ENCODE results near the gene CCDC6. TPM values are rescaled to one million over a fixed set of nuclear protein-coding genes. Genes with fewer than 3 reads are reported as not detected.

Gene CCDC6
- total RNA-seq, 1 experiment from 2014 or later, result 50.9 TPM

- peaks cover 99% of the 10 kb centered on the region for H3K79me2 ChIP-seq (ENCODE audit: low read length)
- H3K4me1 ChIP-seq (ENCODE audit: low read length), result peaks cover 37% of the 10 kb centered on the region
Measured at GRCh38 chr10:59867590-59867989, 38.8 kb downstream of the CCDC6 start.

GRCh38 chr10:59865101-59865500, 41.3 kb downstream of the CCDC6 start:
- Histone ChIP-seq H3K9ac (ENCODE audit: low read length) (no peak overlapping the region), H3K4me2 (ENCODE audit: low read depth, low read length, poor library complexity, severe bottlenecking) (no peak overlapping the region), H3K79me2 (ENCODE audit: low read length) (peaks cover 99% of the 10 kb centered on the region), H2AFZ (ENCODE audit: low read length) (no peak overlapping the region), H3K9me3 (ENCODE audit: low read length) (no peaks in the 10 kb centered on the region), H3K4me3 (ENCODE audit: low read length) (no peak overlapping the region), H3K9me2 (replicated peaks; ENCODE audit: insufficient read depth, low read length) (no peaks in the 10 kb centered on the region), H3K27me3 (ENCODE audit: low read length) (no peaks in the 10 kb centered on the region), H3K4me1 (ENCODE audit: low read length) (peaks cover 27% of the 10 kb centered on the region), H4K20me1 (ENCODE audit: insufficient read depth, low read depth, low read length) (peaks cover 10% of the 10 kb centered on the region; the same call in 1 of the 2 replicates), H3K36me3 (ENCODE audit: insufficient read depth, low read length) (peaks cover 4% of the 10 kb centered on the region; the same call in 1 of the 2 replicates), H3K27ac (ENCODE audit: low read length) (no peak overlapping the region)
- DNase-seq, result peak; percentile 73

More at GRCh38 chr10:59867590-59867989, 38.8 kb downstream of the CCDC6 start:
- Histone ChIP-seq H3K4me3 (ENCODE audit: low read length) (no peak overlapping the region), H3K9me3 (ENCODE audit: low read length) (no peaks in the 10 kb centered on the region), H3K9ac (ENCODE audit: low read length) (no peak overlapping the region), H3K27me3 (ENCODE audit: low read length) (no peaks in the 10 kb centered on the region), H3K36me3 (ENCODE audit: insufficient read depth, low read length) (no peaks in the 10 kb centered on the region), H3K4me2 (ENCODE audit: low read depth, low read length, poor library complexity, severe bottlenecking) (no peak overlapping the region), H4K20me1 (ENCODE audit: insufficient read depth, low read depth, low read length) (peaks cover 10% of the 10 kb centered on the region; the same call in 1 of the 2 replicates), H3K9me2 (replicated peaks; ENCODE audit: insufficient read depth, low read length) (no peaks in the 10 kb centered on the region), H2AFZ (ENCODE audit: low read length) (no peak overlapping the region), H3K27ac (ENCODE audit: low read length) (no peak overlapping the region)
- DNase-seq, result no peak

GRCh38 chr10:59864141-59864962, 42.0 kb downstream of the CCDC6 start:
- H4K20me1 ChIP-seq (ENCODE audit: insufficient read depth, low read depth, low read length), result peaks cover 10% of the 10 kb centered on the region; the same call in 1 of the 2 replicates
- H3K9me2 ChIP-seq (replicated peaks; ENCODE audit: insufficient read depth, low read length), result no peaks in the 10 kb centered on the region
- H3K9me3 ChIP-seq (ENCODE audit: low read length), result no peaks in the 10 kb centered on the region
- H3K36me3 ChIP-seq (ENCODE audit: insufficient read depth, low read length), result peaks cover 4% of the 10 kb centered on the region; the same call in 1 of the 2 replicates
- H3K27ac ChIP-seq (ENCODE audit: low read length), result no peak overlapping the region
- no peak overlapping the region for H3K4me2 ChIP-seq (ENCODE audit: low read depth, low read length, poor library complexity, severe bottlenecking)
- H2AFZ ChIP-seq (ENCODE audit: low read length), result no peak overlapping the region
- H3K4me3 ChIP-seq (ENCODE audit: low read length), result no peak overlapping the region
- H3K79me2 ChIP-seq (ENCODE audit: low read length), result peaks cover 99% of the 10 kb centered on the region
- no peaks in the 10 kb centered on the region for H3K27me3 ChIP-seq (ENCODE audit: low read length)
- DNase-seq, result no peak
- no peak overlapping the region for H3K9ac ChIP-seq (ENCODE audit: low read length)
- H3K4me1 ChIP-seq (ENCODE audit: low read length), result peaks cover 25% of the 10 kb centered on the region

- no peak overlapping the region for H2AFZ ChIP-seq (ENCODE audit: low read length)
- H3K4me3 ChIP-seq (ENCODE audit: low read length), result no peak overlapping the region
- DNase-seq, result no peak
- H4K20me1 ChIP-seq (ENCODE audit: insufficient read depth, low read depth, low read length), result no peaks in the 10 kb centered on the region
- no peak overlapping the region for H3K9ac ChIP-seq (ENCODE audit: low read length)
- H3K4me2 ChIP-seq (ENCODE audit: low read depth, low read length, poor library complexity, severe bottlenecking), result no peak overlapping the region
- H3K79me2 ChIP-seq (ENCODE audit: low read length), result peaks cover 100% of the 10 kb centered on the region
- H3K27me3 ChIP-seq (ENCODE audit: low read length), result no peaks in the 10 kb centered on the region
- H3K9me2 ChIP-seq (replicated peaks; ENCODE audit: insufficient read depth, low read length), result no peaks in the 10 kb centered on the region
- H3K4me1 ChIP-seq (ENCODE audit: low read length), result peaks cover 6% of the 10 kb centered on the region
- H3K27ac ChIP-seq (ENCODE audit: low read length), result no peak overlapping the region
- H3K9me3 ChIP-seq (ENCODE audit: low read length), result no peaks in the 10 kb centered on the region
- peaks cover 13% of the 10 kb centered on the region for H3K36me3 ChIP-seq (ENCODE audit: insufficient read depth, low read length)
Measured at GRCh38 chr10:59859570-59859969, 46.8 kb downstream of the CCDC6 start.

- H3K4me1 ChIP-seq (ENCODE audit: low read length), result peaks cover 19% of the 10 kb centered on the region
- no peak overlapping the region for H3K4me3 ChIP-seq (ENCODE audit: low read length)
- no peaks in the 10 kb centered on the region for H3K9me2 ChIP-seq (replicated peaks; ENCODE audit: insufficient read depth, low read length)
- H4K20me1 ChIP-seq (ENCODE audit: insufficient read depth, low read depth, low read length), result no peaks in the 10 kb centered on the region
- no peaks in the 10 kb centered on the region for H3K27me3 ChIP-seq (ENCODE audit: low read length)
- H3K9me3 ChIP-seq (ENCODE audit: low read length), result no peaks in the 10 kb centered on the region
- peaks cover 100% of the 10 kb centered on the region for H3K79me2 ChIP-seq (ENCODE audit: low read length)
- no peak overlapping the region for H3K9ac ChIP-seq (ENCODE audit: low read length)
- no peak overlapping the region for H2AFZ ChIP-seq (ENCODE audit: low read length)
- H3K4me2 ChIP-seq (ENCODE audit: low read depth, low read length, poor library complexity, severe bottlenecking), result no peak overlapping the region
- DNase-seq, result no peak
- no peak overlapping the region for H3K27ac ChIP-seq (ENCODE audit: low read length)
- peaks cover 13% of the 10 kb centered on the region for H3K36me3 ChIP-seq (ENCODE audit: insufficient read depth, low read length)
Measured at GRCh38 chr10:59857921-59858320, 48.4 kb downstream of the CCDC6 start.

GRCh38 chr10:59857049-59857448, 49.3 kb downstream of the CCDC6 start:
- Histone ChIP-seq H3K36me3 (ENCODE audit: insufficient read depth, low read length) (peaks cover 16% of the 10 kb centered on the region), H3K9me2 (replicated peaks; ENCODE audit: insufficient read depth, low read length) (no peaks in the 10 kb centered on the region), H3K9me3 (ENCODE audit: low read length) (no peaks in the 10 kb centered on the region), H3K4me2 (ENCODE audit: low read depth, low read length, poor library complexity, severe bottlenecking) (no peak overlapping the region), H4K20me1 (ENCODE audit: insufficient read depth, low read depth, low read length) (no peaks in the 10 kb centered on the region), H3K9ac (ENCODE audit: low read length) (no peak overlapping the region), H3K4me1 (ENCODE audit: low read length) (peaks cover 28% of the 10 kb centered on the region), H3K4me3 (ENCODE audit: low read length) (no peak overlapping the region), H3K27ac (ENCODE audit: low read length) (no peak overlapping the region), H3K79me2 (ENCODE audit: low read length) (peaks cover 100% of the 10 kb centered on the region), H3K27me3 (ENCODE audit: low read length) (no peaks in the 10 kb centered on the region), H2AFZ (ENCODE audit: low read length) (no peak overlapping the region)
- no peak for DNase-seq

DNA sequence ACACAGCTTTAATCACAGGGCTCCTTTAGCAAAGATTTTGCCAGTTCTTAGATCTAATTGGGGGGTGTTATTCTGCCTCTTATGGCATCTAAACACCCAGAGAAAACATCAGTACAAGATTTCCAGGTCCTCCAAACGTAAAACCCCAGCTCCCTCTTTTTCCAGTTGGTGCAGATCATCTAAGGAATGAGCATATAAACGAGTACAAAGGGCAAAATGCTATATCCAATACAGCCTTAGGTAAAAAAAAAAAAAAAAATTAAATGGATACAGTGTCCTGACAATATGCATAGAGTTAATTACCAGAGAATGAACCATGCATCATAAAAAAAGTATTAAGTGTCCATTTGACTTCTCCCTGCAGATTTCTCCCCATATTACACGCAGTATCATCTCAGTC, 50.3 kb downstream of the CCDC6 start:
- H3K9ac ChIP-seq (ENCODE audit: low read length), result no peak overlapping the region
- peaks cover 28% of the 10 kb centered on the region for H3K4me1 ChIP-seq (ENCODE audit: low read length)
- no peaks in the 10 kb centered on the region for H3K27me3 ChIP-seq (ENCODE audit: low read length)
- no peaks in the 10 kb centered on the region for H3K9me3 ChIP-seq (ENCODE audit: low read length)
- no peak overlapping the region for H3K4me2 ChIP-seq (ENCODE audit: low read depth, low read length, poor library complexity, severe bottlenecking)
- H2AFZ ChIP-seq (ENCODE audit: low read length), result no peak overlapping the region
- DNase-seq, result no peak
- no peaks in the 10 kb centered on the region for H4K20me1 ChIP-seq (ENCODE audit: insufficient read depth, low read depth, low read length)
- no peak overlapping the region for H3K4me3 ChIP-seq (ENCODE audit: low read length)
- no peaks in the 10 kb centered on the region for H3K9me2 ChIP-seq (replicated peaks; ENCODE audit: insufficient read depth, low read length)
- no peak overlapping the region for H3K27ac ChIP-seq (ENCODE audit: low read length)
- peaks cover 100% of the 10 kb centered on the region for H3K79me2 ChIP-seq (ENCODE audit: low read length)
- H3K36me3 ChIP-seq (ENCODE audit: insufficient read depth, low read length), result peaks cover 17% of the 10 kb centered on the region

DNA sequence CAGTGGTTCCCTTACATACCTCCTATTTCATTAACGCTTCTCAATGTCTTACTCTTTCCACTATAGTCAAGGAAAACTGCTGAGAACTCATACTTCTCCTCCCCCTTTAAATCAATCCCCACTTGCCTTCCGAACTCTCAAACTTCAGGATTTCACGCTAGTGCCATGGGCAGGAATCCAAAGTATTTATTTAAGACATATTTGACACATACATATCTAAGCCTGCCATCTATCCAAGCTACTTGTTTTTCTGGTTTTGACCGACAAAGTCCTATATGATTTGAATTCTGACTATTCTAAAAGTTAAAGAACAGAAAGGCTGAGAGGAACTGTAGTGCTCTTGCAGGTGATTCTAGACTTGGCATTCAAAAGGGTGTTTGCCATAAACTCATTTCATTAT, 51.8 kb downstream of the CCDC6 start:
- peaks cover 31% of the 10 kb centered on the region for H3K36me3 ChIP-seq (ENCODE audit: insufficient read depth, low read length)
- H3K4me1 ChIP-seq (ENCODE audit: low read length), result peaks cover 28% of the 10 kb centered on the region
- DNase-seq, result no peak
- H3K4me3 ChIP-seq (ENCODE audit: low read length), result no peak overlapping the region
- H3K27ac ChIP-seq (ENCODE audit: low read length), result no peak overlapping the region
- no peak overlapping the region for H3K9ac ChIP-seq (ENCODE audit: low read length)
- no peaks in the 10 kb centered on the region for H3K9me2 ChIP-seq (replicated peaks; ENCODE audit: insufficient read depth, low read length)
- peaks cover 100% of the 10 kb centered on the region for H3K79me2 ChIP-seq (ENCODE audit: low read length)
- H4K20me1 ChIP-seq (ENCODE audit: insufficient read depth, low read depth, low read length), result no peaks in the 10 kb centered on the region
- H3K27me3 ChIP-seq (ENCODE audit: low read length), result no peaks in the 10 kb centered on the region
- no peaks in the 10 kb centered on the region for H3K9me3 ChIP-seq (ENCODE audit: low read length)
- H2AFZ ChIP-seq (ENCODE audit: low read length), result no peak overlapping the region
- H3K4me2 ChIP-seq (ENCODE audit: low read depth, low read length, poor library complexity, severe bottlenecking), result no peak overlapping the region

All from Karpas-422 (cell line).